ENCODE data around the gene INAFM2. TPM values are rescaled to one million over a fixed set of nuclear protein-coding genes. Genes with fewer than 3 reads are reported as not detected.

The INAFM2 gene
- total and polyA plus RNA-seq, 9 of the 15 experiments (the other 6 are each of a cell fraction or from before 2014, with no cell fraction given) = 11.8 to 43.1 (median 27.2) TPM

GRCh38 chr15:40301467-40302179, 21.9 kb upstream of the INAFM2 start:
- H3K4me1 ChIP-seq (replicated peaks in 1 of 2; ENCODE audit: control insufficient read depth in 2 of 2, insufficient read depth in 2 of 2, low read length in 2 of 2) = peaks cover 19 to 30% of the 10 kb centered on the region in 2 experiments; a peak in 4 of 5 replicates
- in situ Hi-C loops (cut with MboI) (no loop called here), intact Hi-C loops (cut with micrococcal nuclease) (no loop called here)
- FAIRE-seq (peak; percentile 69), ATAC-seq (peak; percentile 81), DNase-seq (ENCODE audit: extremely low read depth in 1 of 4, low spot score in 3 of 4) (peak; percentile 62 to 69 (median 64))
- H3K9me1 ChIP-seq (ENCODE audit: control insufficient read depth, insufficient read depth, low read length) = no peaks in the 10 kb centered on the region
- H3K27ac ChIP-seq (ENCODE audit: extremely low read depth, low read depth, low read length) = peak overlapping the region; percentile 18
- H3K27me3 ChIP-seq (ENCODE audit: control insufficient read depth in 2 of 2, insufficient read depth in 2 of 2, low read length in 2 of 2) = no peaks in the 10 kb centered on the region
- no peak overlapping the region for H3K4me3 ChIP-seq
- no peaks in the 10 kb centered on the region for H4K20me1 ChIP-seq (replicated peaks; ENCODE audit: control insufficient read depth, insufficient read depth, low read length)
- peak overlapping the region; percentile 78 for H2AFZ ChIP-seq (ENCODE audit: low read depth, low read length)
- H3K9me3 ChIP-seq (replicated peaks; ENCODE audit: control insufficient read depth, insufficient read depth, low read depth, low read length) = no peaks in the 10 kb centered on the region
- ChIA-PET POLR2A (interaction anchor here (0.9 to 1.6 kb wide), 5 partner anchors 8 to 14 kb away, joined by 3 to 13 read pairs (median 4); no protein-coding TSS in a partner anchor), CTCF (ENCODE audit: low intra/inter-chr PET ratio) (no interaction called here)
- H3K4me2 ChIP-seq (ENCODE audit: insufficient read depth, low read length) = peak overlapping the region; percentile 55
- H3K79me2 ChIP-seq (ENCODE audit: control insufficient read depth, insufficient read depth, low read length) = no peaks in the 10 kb centered on the region
- no peaks in the 10 kb centered on the region for H3K36me3 ChIP-seq (ENCODE audit: control insufficient read depth, insufficient read depth, low read length)
- WGBS (ENCODE audit: insufficient coverage, low coverage, missing lambda C conversion rate) = 20% methylated on average over 12 of the region's 12 CpGs
- BruUV-seq (replicated peaks) = no TSS peak
- peak overlapping the region; percentile 19 to 80; a peak in 3 of 4 replicates for H3K9ac ChIP-seq (ENCODE audit: insufficient read depth in 1 of 2, low read depth in 2 of 2, low read length in 2 of 2)
- TF ChIP-seq POLR3G (IDR thresholded peaks at IDR 0.05; ENCODE audit: extremely low read depth, insufficient read length, insufficient replicate concordance) (no peak), POLR3A (IDR thresholded peaks at IDR 0.05; ENCODE audit: borderline replicate concordance, extremely low read depth, insufficient read depth, insufficient read length) (no peak), GATA2 (CRISPR knock-in tag; IDR thresholded peaks at IDR 0.05) (no peak), ZHX1 (conservative IDR thresholded peaks at IDR 0.05; ENCODE audit: low read length) (no peak), ZNF764 (CRISPR knock-in tag; IDR thresholded peaks at IDR 0.05; ENCODE audit: low read depth) (no peak), NFATC3 (IDR thresholded peaks at IDR 0.05) (no peak), CHD4 (IDR thresholded peaks at IDR 0.05; ENCODE audit: insufficient read depth, insufficient replicate concordance, low read depth, low read length, poor library complexity, severe bottlenecking) (no peak), JUND (IDR thresholded peaks at IDR 0.05; ENCODE audit: borderline replicate concordance, low read depth, low read length) (no peak), JUND (tag; IDR thresholded peaks at IDR 0.05; ENCODE audit: borderline replicate concordance, low read depth, low read length) (peak; percentile 23; the same call in 1 of the 3 replicates), SMARCA4 (IDR thresholded peaks at IDR 0.05) (peak; percentile 44; the same call in 1 of the 2 replicates), DEAF1 (CRISPR knock-in tag; IDR thresholded peaks at IDR 0.05) (no peak), MCM5 (IDR thresholded peaks at IDR 0.05; ENCODE audit: low read depth) (no peak)
- TF ChIP-seq, protein P1, sequence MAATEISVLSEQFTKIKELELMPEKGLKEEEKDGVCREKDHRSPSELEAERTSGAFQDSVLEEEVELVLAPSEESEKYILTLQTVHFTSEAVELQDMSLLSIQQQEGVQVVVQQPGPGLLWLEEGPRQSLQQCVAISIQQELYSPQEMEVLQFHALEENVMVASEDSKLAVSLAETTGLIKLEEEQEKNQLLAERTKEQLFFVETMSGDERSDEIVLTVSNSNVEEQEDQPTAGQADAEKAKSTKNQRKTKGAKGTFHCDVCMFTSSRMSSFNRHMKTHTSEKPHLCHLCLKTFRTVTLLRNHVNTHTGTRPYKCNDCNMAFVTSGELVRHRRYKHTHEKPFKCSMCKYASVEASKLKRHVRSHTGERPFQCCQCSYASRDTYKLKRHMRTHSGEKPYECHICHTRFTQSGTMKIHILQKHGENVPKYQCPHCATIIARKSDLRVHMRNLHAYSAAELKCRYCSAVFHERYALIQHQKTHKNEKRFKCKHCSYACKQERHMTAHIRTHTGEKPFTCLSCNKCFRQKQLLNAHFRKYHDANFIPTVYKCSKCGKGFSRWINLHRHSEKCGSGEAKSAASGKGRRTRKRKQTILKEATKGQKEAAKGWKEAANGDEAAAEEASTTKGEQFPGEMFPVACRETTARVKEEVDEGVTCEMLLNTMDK (IDR thresholded peaks at IDR 0.05; ENCODE audit: borderline replicate concordance, insufficient read depth, low read depth, low read length, poor library complexity, severe bottlenecking) = no peak
- TF ChIP-seq, protein P2, sequence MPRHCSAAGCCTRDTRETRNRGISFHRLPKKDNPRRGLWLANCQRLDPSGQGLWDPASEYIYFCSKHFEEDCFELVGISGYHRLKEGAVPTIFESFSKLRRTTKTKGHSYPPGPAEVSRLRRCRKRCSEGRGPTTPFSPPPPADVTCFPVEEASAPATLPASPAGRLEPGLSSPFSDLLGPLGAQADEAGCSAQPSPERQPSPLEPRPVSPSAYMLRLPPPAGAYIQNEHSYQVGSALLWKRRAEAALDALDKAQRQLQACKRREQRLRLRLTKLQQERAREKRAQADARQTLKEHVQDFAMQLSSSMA (CRISPR knock-in tag; IDR thresholded peaks at IDR 0.05) = no peak

All from K562 (cell line).